ENCODE results near the gene NPHP4.

DNA sequence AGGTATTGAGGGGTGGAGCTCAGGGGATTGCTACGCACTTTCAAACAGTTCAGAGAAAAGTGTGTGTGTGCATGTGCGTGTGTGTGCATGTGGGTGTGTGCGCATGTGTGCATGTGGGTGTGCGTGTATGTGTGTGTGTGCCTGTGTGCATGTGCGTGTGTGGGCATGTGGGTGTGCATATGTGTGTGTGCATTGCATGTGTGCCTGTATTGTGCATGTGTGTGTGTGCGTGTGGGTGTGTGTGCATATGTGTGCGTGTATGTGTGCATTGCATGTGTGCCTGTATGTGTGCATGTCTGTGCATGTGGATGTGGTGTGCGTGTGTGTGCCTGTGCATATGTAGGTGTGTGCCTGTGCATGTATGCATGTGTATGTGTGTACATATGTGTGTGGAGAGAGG, 40.9 kb upstream of the NPHP4 start:
- TF ChIP-seq, protein P1, sequence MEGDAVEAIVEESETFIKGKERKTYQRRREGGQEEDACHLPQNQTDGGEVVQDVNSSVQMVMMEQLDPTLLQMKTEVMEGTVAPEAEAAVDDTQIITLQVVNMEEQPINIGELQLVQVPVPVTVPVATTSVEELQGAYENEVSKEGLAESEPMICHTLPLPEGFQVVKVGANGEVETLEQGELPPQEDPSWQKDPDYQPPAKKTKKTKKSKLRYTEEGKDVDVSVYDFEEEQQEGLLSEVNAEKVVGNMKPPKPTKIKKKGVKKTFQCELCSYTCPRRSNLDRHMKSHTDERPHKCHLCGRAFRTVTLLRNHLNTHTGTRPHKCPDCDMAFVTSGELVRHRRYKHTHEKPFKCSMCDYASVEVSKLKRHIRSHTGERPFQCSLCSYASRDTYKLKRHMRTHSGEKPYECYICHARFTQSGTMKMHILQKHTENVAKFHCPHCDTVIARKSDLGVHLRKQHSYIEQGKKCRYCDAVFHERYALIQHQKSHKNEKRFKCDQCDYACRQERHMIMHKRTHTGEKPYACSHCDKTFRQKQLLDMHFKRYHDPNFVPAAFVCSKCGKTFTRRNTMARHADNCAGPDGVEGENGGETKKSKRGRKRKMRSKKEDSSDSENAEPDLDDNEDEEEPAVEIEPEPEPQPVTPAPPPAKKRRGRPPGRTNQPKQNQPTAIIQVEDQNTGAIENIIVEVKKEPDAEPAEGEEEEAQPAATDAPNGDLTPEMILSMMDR (IDR thresholded peaks at IDR 0.05; ENCODE audit: low read depth, low read length, poor library complexity, severe bottlenecking): no peak
- no peak for TF ChIP-seq EZH2phosphoT487 (IDR thresholded peaks at IDR 0.05; ENCODE audit: borderline replicate concordance, low read length)
